ENCODE measurements around the gene SHANK3.

- TF ChIP-seq CTCF (optimal IDR thresholded peaks at IDR 0.05 in 1 of 3, IDR thresholded peaks at IDR 0.05 in 1 of 3, conservative IDR thresholded peaks at IDR 0.05 in 1 of 3; ENCODE audit: extremely low read depth in 1 of 3, insufficient read depth in 2 of 3, low read length in 3 of 3) (no peak), EZH2 (IDR thresholded peaks at IDR 0.05; ENCODE audit: low read length) (no peak)
Measured at GRCh38 chr22:50665212-50665611, 7.4 kb upstream of the SHANK3 start.
